ENCODE data around the gene SNRNP25.

GRCh38 chr16:67884-68789 lies 14.5 kb downstream of the SNRNP25 start:
- no peak for TF ChIP-seq GATA2 (IDR thresholded peaks at IDR 0.05; ENCODE audit: low read depth, low read length)
- TF ChIP-seq GATA3 (IDR thresholded peaks at IDR 0.05; ENCODE audit: low read depth, low read length) = no peak
